ENCODE measurements around the gene RBPJ. TPM values are rescaled to one million over a fixed set of nuclear protein-coding genes. Genes with fewer than 3 reads are reported as not detected.

RBPJ gene
- total RNA-seq, 2 experiments from 2014 or later = 39.9 to 61.1 TPM

GRCh38 chr4:26402458-26402857 is 81.6 kb downstream of the RBPJ start:
- ChIA-PET POLR2A (interaction anchor here (0.7 to 2.1 kb wide), 2 partner anchors 10 to 209 kb away, joined by 3 to 13 read pairs; no protein-coding TSS in a partner anchor), CTCF (ENCODE audit: unreplicated experiment) (interaction anchor here (1.1 kb wide), 1 partner anchor 73 kb away, joined by 3 read pairs; no protein-coding TSS in a partner anchor)
- H2AFZ ChIP-seq (ENCODE audit: low read length) = no peak overlapping the region
- peak overlapping the region; percentile 40 for H3K27ac ChIP-seq (ENCODE audit: low read depth, low read length, poor library complexity, severe bottlenecking)
- no peaks in the 10 kb centered on the region for H3K9me2 ChIP-seq (ENCODE audit: insufficient read depth, low read length)
- 0 out of 2 replicates have a peak, but pooled peaks cover 4% of the 10 kb centered on the region for H4K20me1 ChIP-seq (ENCODE audit: insufficient read depth, low read length)
- BruUV-seq (replicated peaks) = no TSS peak
- H3K4me3 ChIP-seq (ENCODE audit: low read depth, low read length, poor library complexity, severe bottlenecking) = peak overlapping the region; percentile 10
- H3K36me3 ChIP-seq (ENCODE audit: insufficient read depth, low read length) = peaks cover 29% of the 10 kb centered on the region
- intact Hi-C loops (cut with micrococcal nuclease; ENCODE audit: unreplicated experiment) = no loop called here
- H3K79me2 ChIP-seq (ENCODE audit: insufficient read depth, low read depth, low read length) = no peaks in the 10 kb centered on the region
- peak overlapping the region; percentile 56 for H3K4me2 ChIP-seq (ENCODE audit: low read length)
- H3K4me1 ChIP-seq (ENCODE audit: insufficient read depth, low read length, poor library complexity, severe bottlenecking) = peaks cover 25% of the 10 kb centered on the region
- DNase-seq (ENCODE audit: low spot score) = peak; percentile 71
- peaks cover 18% of the 10 kb centered on the region for H3K9me3 ChIP-seq (ENCODE audit: low read length)
- TF ChIP-seq EZH2phosphoT487 (IDR thresholded peaks at IDR 0.05; ENCODE audit: borderline replicate concordance, low read depth, low read length) = no peak

DNA sequence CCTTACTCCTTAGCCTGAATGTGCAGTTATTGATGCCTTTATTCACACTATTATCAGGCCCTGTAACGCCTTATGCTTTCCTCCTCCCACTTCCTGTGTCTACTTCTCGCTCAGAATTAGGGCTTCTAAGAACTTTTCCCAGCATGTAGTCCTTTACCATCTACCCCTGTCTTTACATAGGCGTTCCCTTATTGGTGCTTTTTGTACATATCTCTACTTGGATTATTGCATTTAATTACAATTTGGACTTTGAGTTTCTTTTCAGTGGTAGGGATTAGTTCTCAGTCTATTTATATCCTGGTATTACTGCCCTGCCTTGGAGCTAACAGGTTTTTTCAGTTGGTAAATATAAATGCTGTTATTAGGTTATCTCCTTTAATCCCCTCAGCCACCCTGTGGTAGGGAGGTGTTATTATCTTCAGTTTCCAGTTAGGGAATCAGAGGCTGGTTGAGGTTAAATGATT is 84.0 kb downstream of the RBPJ start:
- Histone ChIP-seq H3K27ac (ENCODE audit: low read depth, low read length, poor library complexity, severe bottlenecking) (no peak overlapping the region), H4K20me1 (ENCODE audit: insufficient read depth, low read length) (0 out of 2 replicates have a peak, but pooled peaks cover 4% of the 10 kb centered on the region), H3K4me1 (ENCODE audit: insufficient read depth, low read length, poor library complexity, severe bottlenecking) (peaks cover 25% of the 10 kb centered on the region), H3K36me3 (ENCODE audit: insufficient read depth, low read length) (peaks cover 46% of the 10 kb centered on the region), H2AFZ (ENCODE audit: low read length) (no peak overlapping the region), H3K4me3 (ENCODE audit: low read depth, low read length, poor library complexity, severe bottlenecking) (no peak overlapping the region), H3K9me3 (ENCODE audit: low read length) (peaks cover 18% of the 10 kb centered on the region), H3K79me2 (ENCODE audit: insufficient read depth, low read depth, low read length) (no peaks in the 10 kb centered on the region), H3K9me2 (ENCODE audit: insufficient read depth, low read length) (no peaks in the 10 kb centered on the region), H3K4me2 (ENCODE audit: low read length) (no peak overlapping the region)
- no peak for DNase-seq (ENCODE audit: low spot score)
- ChIA-PET POLR2A (interaction anchor here (0.7 to 1.4 kb wide), 4 partner anchors 12 to 328 kb away, joined by 3 to 5 read pairs (median 3); no protein-coding TSS in a partner anchor), CTCF (ENCODE audit: unreplicated experiment) (interaction anchor here (0.9 kb wide), 1 partner anchor 32 kb away, joined by 3 read pairs; no protein-coding TSS in a partner anchor)
- BruUV-seq (replicated peaks) = no TSS peak
- intact Hi-C loops (cut with micrococcal nuclease; ENCODE audit: unreplicated experiment) = loop anchor here (5.0 kb wide), 1 partner anchor 562 kb away; no protein-coding TSS in a partner anchor
- TF ChIP-seq CTCF (conservative IDR thresholded peaks at IDR 0.05; ENCODE audit: low read length) = peak; percentile 37; the same call in 1 of the 2 replicates
- no peak for TF ChIP-seq EZH2phosphoT487 (IDR thresholded peaks at IDR 0.05; ENCODE audit: borderline replicate concordance, low read depth, low read length)

DNA sequence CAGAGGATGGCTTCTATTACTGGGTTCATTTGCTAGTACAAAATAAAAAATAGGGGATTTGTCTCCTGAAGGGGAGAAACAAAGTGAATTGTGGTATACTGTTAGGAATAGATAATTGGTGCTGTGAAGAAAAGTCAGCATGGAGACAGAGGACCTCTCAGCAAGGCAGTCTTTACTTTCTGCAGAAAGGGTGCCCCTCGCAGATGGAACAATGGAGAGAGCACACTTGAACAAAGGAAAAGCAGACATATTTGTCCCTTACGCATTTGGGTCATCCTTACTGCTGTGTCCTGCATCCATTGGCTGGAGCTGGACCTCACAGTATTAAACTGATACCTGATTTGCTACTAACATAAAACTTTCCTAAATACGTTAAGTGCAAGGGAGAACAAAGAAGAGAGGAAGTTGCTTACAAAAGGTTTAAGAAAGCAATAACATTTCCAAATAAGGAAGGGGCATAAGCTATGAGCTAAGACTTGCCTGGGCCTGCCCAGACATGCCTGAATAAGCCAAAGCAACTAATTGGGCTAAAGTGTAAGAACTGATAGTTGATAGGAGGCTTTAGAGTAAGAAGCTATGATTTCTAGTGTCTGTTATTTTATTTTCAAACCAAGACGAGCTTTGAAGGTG is 85.6 kb downstream of the RBPJ start:
- Histone ChIP-seq H3K4me1 (ENCODE audit: insufficient read depth, low read length, poor library complexity, severe bottlenecking) (peaks cover 24% of the 10 kb centered on the region), H3K79me2 (ENCODE audit: insufficient read depth, low read depth, low read length) (no peaks in the 10 kb centered on the region), H3K27ac (ENCODE audit: low read depth, low read length, poor library complexity, severe bottlenecking) (no peak overlapping the region), H3K36me3 (ENCODE audit: insufficient read depth, low read length) (peaks cover 45% of the 10 kb centered on the region), H3K9me3 (ENCODE audit: low read length) (peaks cover 18% of the 10 kb centered on the region), H3K4me3 (ENCODE audit: low read depth, low read length, poor library complexity, severe bottlenecking) (no peak overlapping the region), H3K9me2 (ENCODE audit: insufficient read depth, low read length) (no peaks in the 10 kb centered on the region), H4K20me1 (ENCODE audit: insufficient read depth, low read length) (0 out of 2 replicates have a peak, but pooled peaks cover 4% of the 10 kb centered on the region), H2AFZ (ENCODE audit: low read length) (no peak overlapping the region), H3K4me2 (ENCODE audit: low read length) (no peak overlapping the region)
- no TSS peak for BruUV-seq (replicated peaks)
- intact Hi-C loops (cut with micrococcal nuclease; ENCODE audit: unreplicated experiment) = loop anchor here (5.0 kb wide), 1 partner anchor 564 kb away; no protein-coding TSS in a partner anchor
- CTCF ChIA-PET (ENCODE audit: unreplicated experiment) = no interaction called here
- TF ChIP-seq EZH2phosphoT487 (IDR thresholded peaks at IDR 0.05; ENCODE audit: borderline replicate concordance, low read depth, low read length) (no peak), CTCF (conservative IDR thresholded peaks at IDR 0.05; ENCODE audit: low read length) (no peak)
- POLR2A ChIA-PET = interaction anchor here (1.3 kb wide), 1 partner anchor 26 kb away, joined by 5 read pairs; no protein-coding TSS in a partner anchor
- no peak for DNase-seq (ENCODE audit: low spot score)
